Panc1 (cell line): ENCODE results near the gene SRSF12. TPM values are rescaled to one million over a fixed set of nuclear protein-coding genes. Genes with fewer than 3 reads are reported as not detected.

Experiments
- ATAC-seq: fragments of 200-7000 bp; cut with Tn5 transposase; 2 replicates; pipeline ENCODE4 v1.9.1; 2020; ENCODE audit warnings: mild to moderate bottlenecking, moderate library complexity
- BruUV-seq: library from RNA; stranded (reverse); fragments of 400-500 nt; replicated peaks from 2 replicates; lab custom pipeline; 2021; lab: Mats Ljungman, UMichigan
- CTCF ChIA-PET: fragments of 300-600 bp; sonication (Branson Sonifier 250); formaldehyde crosslinking; loops from one replicate; lab custom pipeline; 2022; ENCODE audit warnings: antibody characterized with exemption; lab: Charles Lee
- POLR2A ChIA-PET: fragments of 300-600 bp; sonication (Branson Sonifier 250); formaldehyde crosslinking; loops from one replicate; lab custom pipeline; 2022; ENCODE audit warnings: antibody characterized with exemption; lab: Charles Lee
- DNase-seq: peaks from one replicate; pipeline ENCODE4 v3.0.0-alpha.2; 2010; ENCODE audit warnings: low read depth, low spot score
- H3K27ac ChIP-seq: 2 replicates; pipeline ENCODE4 v1.5.1; 2011; ENCODE audit warnings: mild to moderate bottlenecking, low read length, inconsistent platforms
- H3K27me3 ChIP-seq: fragments of 200-500 bp; sonication (Bioruptor generic); 2 replicates; pipeline ENCODE4 v1.6.0; 2014; ENCODE audit warnings: low read length, inconsistent platforms; ENCODE audit not compliant: control insufficient read depth, insufficient read depth
- H3K36me3 ChIP-seq: fragments of 200-500 bp; sonication (Bioruptor generic); 2 replicates; pipeline ENCODE4 v1.5.1; 2014; ENCODE audit warnings: inconsistent platforms, mild to moderate bottlenecking, low read length, moderate library complexity; ENCODE audit not compliant: control insufficient read depth, insufficient read depth
- H3K4me1 ChIP-seq: 2 replicates; pipeline ENCODE4 v1.5.1; 2011; ENCODE audit warnings: inconsistent platforms, mild to moderate bottlenecking, low read length, moderate library complexity; ENCODE audit not compliant: control insufficient read depth, insufficient read depth
- H3K4me3 ChIP-seq, 2 experiments: 2 replicates each; pipeline ENCODE4 v1.5.1; 2011 to 2012; ENCODE audit warnings: low read depth in 2 of 2, low read length in 2 of 2, mild to moderate bottlenecking in 2 of 2, inconsistent platforms in 1 of 2, moderate library complexity in 1 of 2
- H3K9me3 ChIP-seq: fragments of 200-500 bp; sonication (Bioruptor generic); 2 replicates; pipeline ENCODE4 v1.5.1; 2014; ENCODE audit warnings: low read depth, mild to moderate bottlenecking, inconsistent platforms, low read length, moderate library complexity; ENCODE audit not compliant: control insufficient read depth, insufficient read depth
- POLR2AphosphoS5 ChIP-seq: IDR thresholded peaks from 2 replicates; pipeline ENCODE4 v1.6.1; 2012; ENCODE audit warnings: mild to moderate bottlenecking, low read depth, low read length, moderate library complexity
- REST ChIP-seq, 2 experiments: IDR thresholded peaks; 2 replicates each; pipeline ENCODE4 v1.6.1; 2011 to 2012; ENCODE audit warnings: low read depth in 2 of 2, control low read depth in 1 of 2, low read length in 1 of 2, mild to moderate bottlenecking in 1 of 2, moderate library complexity in 1 of 2; ENCODE audit not compliant: insufficient read depth in 1 of 2
- SIN3A ChIP-seq: IDR thresholded peaks from 2 replicates; pipeline ENCODE4 v1.6.1; 2012; ENCODE audit warnings: low read depth, mild to moderate bottlenecking, low read length, moderate library complexity, borderline replicate concordance; ENCODE audit not compliant: insufficient read depth
- TCF7L2 ChIP-seq: IDR thresholded peaks from 2 replicates; pipeline ENCODE4 v1.6.1; 2011; ENCODE audit warnings: mild to moderate bottlenecking, low read depth, low read length, inconsistent platforms
- in situ Hi-C: cut with HindIII; loops from 2 replicates; pipeline ENCODE4 v1.10.0; 2016; ENCODE audit warnings: low sequenced_read_pairs, low pct_unique_long_range_greater_than_20kb
- intact Hi-C: fragments of 100-400 bp; cut with micrococcal nuclease; formaldehyde crosslinking; loops from one replicate; pipeline ENCODE4 v1.10.0; 2022; ENCODE audit not compliant: unreplicated experiment
- total RNA-seq: library from RNA; stranded (reverse); gene quantifications from one replicate; pipeline ENCODE4 v1.2.1, GENCODE V29; 2021; ENCODE audit not compliant: unreplicated experiment
- TF ChIP-seq, protein P1 (sequence below): fragments of 450-650 bp; IDR thresholded peaks from 2 replicates; pipeline ENCODE4 v1.5.1; 2017; ENCODE audit warnings: mild to moderate bottlenecking

Gene SRSF12
- total RNA-seq, 1 experiment from 2014 or later, result 0.28 TPM

- Histone ChIP-seq H3K4me1 (no peaks in the 10 kb centered on the region), H3K9me3 (no peaks in the 10 kb centered on the region), H3K27me3 (no peaks in the 10 kb centered on the region; the same call in 1 of the 2 replicates), H3K27ac (no peak overlapping the region), H3K4me3 (no peak overlapping the region), H3K36me3 (no peaks in the 10 kb centered on the region)
- intact Hi-C loops (no loop called here), in situ Hi-C loops (no loop called here)
- no peak for TF ChIP-seq POLR2AphosphoS5
- no peak for TF ChIP-seq SIN3A
- TF ChIP-seq, protein P1, sequence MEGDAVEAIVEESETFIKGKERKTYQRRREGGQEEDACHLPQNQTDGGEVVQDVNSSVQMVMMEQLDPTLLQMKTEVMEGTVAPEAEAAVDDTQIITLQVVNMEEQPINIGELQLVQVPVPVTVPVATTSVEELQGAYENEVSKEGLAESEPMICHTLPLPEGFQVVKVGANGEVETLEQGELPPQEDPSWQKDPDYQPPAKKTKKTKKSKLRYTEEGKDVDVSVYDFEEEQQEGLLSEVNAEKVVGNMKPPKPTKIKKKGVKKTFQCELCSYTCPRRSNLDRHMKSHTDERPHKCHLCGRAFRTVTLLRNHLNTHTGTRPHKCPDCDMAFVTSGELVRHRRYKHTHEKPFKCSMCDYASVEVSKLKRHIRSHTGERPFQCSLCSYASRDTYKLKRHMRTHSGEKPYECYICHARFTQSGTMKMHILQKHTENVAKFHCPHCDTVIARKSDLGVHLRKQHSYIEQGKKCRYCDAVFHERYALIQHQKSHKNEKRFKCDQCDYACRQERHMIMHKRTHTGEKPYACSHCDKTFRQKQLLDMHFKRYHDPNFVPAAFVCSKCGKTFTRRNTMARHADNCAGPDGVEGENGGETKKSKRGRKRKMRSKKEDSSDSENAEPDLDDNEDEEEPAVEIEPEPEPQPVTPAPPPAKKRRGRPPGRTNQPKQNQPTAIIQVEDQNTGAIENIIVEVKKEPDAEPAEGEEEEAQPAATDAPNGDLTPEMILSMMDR, result no peak
- no peak for TF ChIP-seq TCF7L2
- no peak for TF ChIP-seq REST (IDR thresholded peaks at IDR 0.05; ENCODE audit: insufficient read depth in 1 of 2, low read depth in 2 of 2, low read length in 1 of 2)
- POLR2A ChIA-PET, result interaction anchor here (0.6 kb wide), 2 partner anchors 20 to 33 kb away, joined by 5 to 7 read pairs; no protein-coding TSS in a partner anchor
- ATAC-seq (no peak), DNase-seq (no peak)
- BruUV-seq, result no TSS peak
- CTCF ChIA-PET, result no interaction called here
Measured at GRCh38 chr6:89110284-89110683, 7.6 kb downstream of the SRSF12 start.

GRCh38 chr6:89100114-89100513, 17.8 kb downstream of the SRSF12 start:
- intact Hi-C loops, result no loop called here
- no TSS peak for BruUV-seq
- H3K36me3 ChIP-seq, result no peaks in the 10 kb centered on the region
- CTCF ChIA-PET, result no interaction called here
- in situ Hi-C loops, result no loop called here
- DNase-seq (no peak), ATAC-seq (no peak)
- no peaks in the 10 kb centered on the region for H3K9me3 ChIP-seq
- TF ChIP-seq SIN3A (no peak), REST (IDR thresholded peaks at IDR 0.05; ENCODE audit: insufficient read depth in 1 of 2, low read depth in 2 of 2, low read length in 1 of 2) (no peak), TCF7L2 (no peak), POLR2AphosphoS5 (no peak)
- TF ChIP-seq, protein P1, result no peak
- no peaks in the 10 kb centered on the region for H3K4me1 ChIP-seq
- no peak overlapping the region for H3K4me3 ChIP-seq
- no peak overlapping the region for H3K27ac ChIP-seq
- POLR2A ChIA-PET, result interaction anchor here (1.5 kb wide), 1 partner anchor 14 kb away, joined by 3 read pairs; no protein-coding TSS in a partner anchor
- H3K27me3 ChIP-seq, result no peaks in the 10 kb centered on the region
